ENCODE data around the gene BCR.

DNA sequence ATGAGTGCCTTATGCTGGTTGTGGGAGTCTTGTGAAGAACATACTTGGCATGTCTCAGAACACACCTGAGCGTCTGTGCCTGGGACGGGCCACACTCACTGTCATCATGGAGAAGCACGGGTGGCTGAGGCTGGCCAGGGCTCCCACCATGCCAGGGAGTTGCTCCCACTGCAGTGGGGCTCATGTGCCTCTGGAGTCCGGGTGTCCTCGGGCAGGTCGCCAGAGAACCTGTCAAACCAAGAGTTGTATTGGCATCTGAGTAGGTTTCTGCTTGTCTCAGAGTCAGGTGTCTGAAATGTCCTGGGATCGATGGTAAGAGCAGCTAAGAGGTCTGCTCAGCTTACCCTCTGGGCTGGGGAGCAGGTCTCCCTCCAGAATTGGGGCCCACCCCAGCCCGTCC is 92.1 kb downstream of the BCR start:
- TF ChIP-seq POLR2AphosphoS5 (IDR thresholded peaks at IDR 0.05; ENCODE audit: low read depth, low read length): no peak
- no peak for TF ChIP-seq POLR2A (IDR thresholded peaks at IDR 0.05; ENCODE audit: low read depth, low read length)

All from GM12892 (cell line).